Stomach (tissue), 9 donors: ENCODE data around the gene NTN1. TPM values are rescaled to one million over a fixed set of nuclear protein-coding genes. Genes with fewer than 3 reads are reported as not detected.
A peak's percentile ranks its signal among the peaks of the same experiment; 100 is the strongest.

Source experiments
- DNase-seq, 2 donors: peaks; one replicate each; pipeline versions ENCODE4 v3.0.0 to v3.0.0-alpha.2; 2013 to 2019
- H3K27ac ChIP-seq, 5 donors: fragments of 200-600 bp in 4 of 5; sonication (generic) in 4 of 5; one replicate each; pipeline ENCODE4 v1.5.1; 2013 to 2019; ENCODE audit warnings: mild to moderate bottlenecking in 1 of 5, moderate library complexity in 1 of 5
- H3K27me3 ChIP-seq, 3 donors: fragments of 200-600 bp; sonication (generic); one replicate each; pipeline ENCODE4 v1.5.1; 2017 to 2019; ENCODE audit warnings: mixed run types in 1 of 3
- H3K36me3 ChIP-seq, 4 donors: fragments of 200-600 bp; sonication (generic); 1 replicate in 3 of 4; 2 replicates in 1 of 4; pipeline ENCODE4 v1.5.1; 2016 to 2019
- H3K4me1 ChIP-seq, 4 donors: fragments of 200-600 bp; sonication (generic); one replicate each; pipeline ENCODE4 v1.5.1; 2016 to 2019
- H3K4me3 ChIP-seq, 4 donors: fragments of 200-600 bp; sonication (generic) in 3 of 4; one replicate each; pipeline ENCODE4 v1.5.1; 2016 to 2019; ENCODE audit warnings: mild to moderate bottlenecking in 1 of 4
- H3K9me3 ChIP-seq, 4 donors: fragments of 200-600 bp; sonication (generic); one replicate each; pipeline ENCODE4 v1.5.1; 2016 to 2019
- CTCF ChIP-seq, 7 experiments: fragments of 450-650 bp in 4 of 7; fragments of 200-600 bp in 3 of 7; sonication (generic) in 3 of 7; IDR thresholded peaks; one replicate each; pipeline ENCODE4 v1.5.1; 2016 to 2019; ENCODE audit warnings: antibody characterized with exemption in 7 of 7, control low read depth in 2 of 7, mild to moderate bottlenecking in 1 of 7
- EP300 ChIP-seq: sonication (generic); formaldehyde crosslinking; IDR thresholded peaks from one replicate; pipeline ENCODE4 v1.6.1; 2017; ENCODE audit warnings: antibody characterized with exemption
- POLR2A ChIP-seq, 4 donors: fragments of 450-650 bp; IDR thresholded peaks; one replicate each; pipeline ENCODE4 v1.6.1; 2016; ENCODE audit warnings: antibody characterized with exemption in 4 of 4, control low read depth in 2 of 4, mild to moderate bottlenecking in 1 of 4, moderate library complexity in 1 of 4
- POLR2AphosphoS5 ChIP-seq, 3 donors: sonication (generic); formaldehyde crosslinking; IDR thresholded peaks; one replicate each; pipeline ENCODE4 v1.6.1; 2016; ENCODE audit warnings: antibody characterized with exemption in 3 of 3
- WGBS, 5 donors: extraction: QIAGEN DNeasy Blood & Tissue Kit in 3 of 5; methylation state at CpG; one replicate each; pipeline versions ENCODE4 v1.1.5 to v1.1.7; 2013 to 2018; 5-methylcytosine and 5-hydroxymethylcytosine counted together
- intact Hi-C: fragments of 100-400 bp; cut with DNase I; formaldehyde crosslinking; loops from one replicate; pipeline ENCODE4 v1.15.1; 2023; ENCODE audit warnings: low total_unique reads
- polyA plus RNA-seq, 3 donors: library from polyadenylated mRNA; stranded (reverse); fragments of 200-250 nt; gene quantifications; one replicate each; pipeline ENCODE4 v1.2.3, GENCODE V29; 2013
- total RNA-seq, 5 donors: library from RNA; depleted of rRNA; stranded (reverse); fragments of >200 nt; gene quantifications; one replicate each; pipeline versions ENCODE4 v1.1.0 to v1.2.3, GENCODE V29; 2014 to 2016
- donor health status: healthy with polysubstance abuse.
- donor health status: Bipolar disorder and iron deficiency.
- donor health status: healthy.

Gene NTN1
- total and polyA plus RNA-seq, 8 donors: 2.9 to 56.2 (median 9.0) TPM

DNA sequence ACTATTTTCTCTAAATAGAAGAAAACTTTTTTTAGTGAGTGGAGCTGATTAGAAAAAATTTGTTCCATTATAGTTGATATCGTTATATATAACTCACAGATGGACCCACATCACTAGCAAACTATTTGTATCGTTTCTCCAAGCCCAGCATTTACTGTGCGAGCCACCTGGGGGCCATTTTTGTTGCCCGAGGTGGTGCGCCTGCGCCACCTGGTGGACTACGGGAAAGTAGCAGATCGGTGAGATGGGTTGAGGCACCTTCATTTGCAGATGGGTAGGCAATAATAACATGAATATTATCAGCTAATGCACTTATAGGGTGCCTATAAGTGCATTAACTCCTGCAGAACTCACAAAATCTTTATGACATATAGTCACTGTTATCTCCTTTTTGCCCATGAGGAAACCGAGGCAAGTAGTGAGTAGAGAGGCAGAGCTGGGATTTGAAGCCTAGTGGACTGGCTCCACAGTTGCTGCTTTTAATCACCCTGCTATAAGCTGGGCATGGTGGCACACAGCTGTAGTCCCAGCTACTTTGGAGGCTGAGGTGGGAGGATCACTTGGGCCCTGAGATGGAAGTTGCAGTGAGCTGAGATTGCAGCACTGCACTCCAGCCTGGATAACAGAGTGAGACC is 23.2 kb upstream of the NTN1 start:
- no peak for TF ChIP-seq EP300
- peak in 1 of 3 donors; percentile 25 for TF ChIP-seq POLR2AphosphoS5 (IDR thresholded peaks at IDR 0.05)
- TF ChIP-seq CTCF (IDR thresholded peaks at IDR 0.05): peak in 5 of 7 experiments; percentile 71 to 86 (median 73)
- no peak for TF ChIP-seq POLR2A (IDR thresholded peaks at IDR 0.05)
- Histone ChIP-seq H3K9me3 (peaks cover 0 to 8% (median 0%) of the 10 kb centered on the region in 4 donors), H3K4me3 (no peak overlapping the region), H3K27me3 (peaks cover 0 to 27% (median 13%) of the 10 kb centered on the region in 3 donors), H3K27ac (no peak overlapping the region), H3K36me3 (no peaks in the 10 kb centered on the region), H3K4me1 (peaks cover 5 to 15% (median 10%) of the 10 kb centered on the region in 4 donors)
- DNase-seq: peak; percentile 70 to 80
- WGBS, 5 donors: 7 to 15% (median 12%) methylated on average over 9 of the region's 9 CpGs
- intact Hi-C loops: loop anchor here (10.0 kb wide), 2 partner anchors 297 to 527 kb away; no protein-coding TSS in a partner anchor

- Histone ChIP-seq H3K27me3 (peaks cover 0 to 62% (median 42%) of the 10 kb centered on the region in 3 donors), H3K27ac (no peak overlapping the region), H3K9me3 (no peaks in the 10 kb centered on the region), H3K4me1 (peaks cover 14 to 38% (median 25%) of the 10 kb centered on the region in 4 donors), H3K4me3 (no peak overlapping the region), H3K36me3 (no peaks in the 10 kb centered on the region)
- DNase-seq: peak in 1 of 2 donors; percentile 42
- TF ChIP-seq EP300 (no peak), POLR2A (IDR thresholded peaks at IDR 0.05) (no peak), POLR2AphosphoS5 (IDR thresholded peaks at IDR 0.05) (no peak), CTCF (IDR thresholded peaks at IDR 0.05) (no peak)
- intact Hi-C loops: no loop called here
- WGBS, 5 donors: 45 to 67% (median 50%) methylated on average over 3 of the region's 3 CpGs
Observed at GRCh38 chr17:9001559-9001958, 19.8 kb upstream of the NTN1 start.

- H3K36me3 ChIP-seq: no peaks in the 10 kb centered on the region
- no peaks in the 10 kb centered on the region for H3K9me3 ChIP-seq
- DNase-seq: peak in 1 of 2 donors; percentile 37
- H3K4me3 ChIP-seq: peak overlapping the region in 2 of 4 donors; percentile 48 to 63
- H3K27ac ChIP-seq: no peak overlapping the region
- 40 to 66% (median 45%) methylated on average over 15 of the region's 15 CpGs for WGBS, 5 donors
- peaks cover 14 to 38% (median 25%) of the 10 kb centered on the region in 4 donors for H3K4me1 ChIP-seq
- intact Hi-C loops: no loop called here
- TF ChIP-seq CTCF (IDR thresholded peaks at IDR 0.05): no peak
- no peak for TF ChIP-seq POLR2A (IDR thresholded peaks at IDR 0.05)
- no peak for TF ChIP-seq POLR2AphosphoS5 (IDR thresholded peaks at IDR 0.05)
- no peak for TF ChIP-seq EP300
- H3K27me3 ChIP-seq: peaks cover 0 to 67% (median 42%) of the 10 kb centered on the region in 3 donors
Observed at GRCh38 chr17:9002227-9002605, 19.1 kb upstream of the NTN1 start.

- TF ChIP-seq POLR2A (IDR thresholded peaks at IDR 0.05) (no peak), CTCF (IDR thresholded peaks at IDR 0.05) (peak in 3 of 7 experiments; percentile 12 to 41 (median 20))
- Histone ChIP-seq H3K36me3 (no peaks in the 10 kb centered on the region), H3K4me1 (peaks cover 14 to 38% (median 25%) of the 10 kb centered on the region in 4 donors), H3K27me3 (peaks cover 0 to 72% (median 42%) of the 10 kb centered on the region in 3 donors), H3K4me3 (peak overlapping the region; percentile 48 to 63 (median 54)), H3K27ac (peak overlapping the region in 2 of 5 donors; percentile 14 to 65), H3K9me3 (no peaks in the 10 kb centered on the region)
- intact Hi-C loops: no loop called here
- 3 to 14% (median 4%) methylated on average over 21 to 69 of the region's 69 CpGs for WGBS, 5 donors
- DNase-seq: peak in 1 of 2 donors; percentile 72
Observed at GRCh38 chr17:9002606-9003354, 18.5 kb upstream of the NTN1 start.
